ENCODE data around the gene ADGRA1.
"Not testable (repeated sequence)": the region's sequence is repeated elsewhere in the genome, so short reads cannot be mapped to it uniquely, and the experiment has no call there.

ADGRA1 gene, protein sequence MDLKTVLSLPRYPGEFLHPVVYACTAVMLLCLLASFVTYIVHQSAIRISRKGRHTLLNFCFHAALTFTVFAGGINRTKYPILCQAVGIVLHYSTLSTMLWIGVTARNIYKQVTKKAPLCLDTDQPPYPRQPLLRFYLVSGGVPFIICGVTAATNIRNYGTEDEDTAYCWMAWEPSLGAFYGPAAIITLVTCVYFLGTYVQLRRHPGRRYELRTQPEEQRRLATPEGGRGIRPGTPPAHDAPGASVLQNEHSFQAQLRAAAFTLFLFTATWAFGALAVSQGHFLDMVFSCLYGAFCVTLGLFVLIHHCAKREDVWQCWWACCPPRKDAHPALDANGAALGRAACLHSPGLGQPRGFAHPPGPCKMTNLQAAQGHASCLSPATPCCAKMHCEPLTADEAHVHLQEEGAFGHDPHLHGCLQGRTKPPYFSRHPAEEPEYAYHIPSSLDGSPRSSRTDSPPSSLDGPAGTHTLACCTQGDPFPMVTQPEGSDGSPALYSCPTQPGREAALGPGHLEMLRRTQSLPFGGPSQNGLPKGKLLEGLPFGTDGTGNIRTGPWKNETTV
- 0 to 0.07 reads per million in 2 donors for total RNA-seq

DNA sequence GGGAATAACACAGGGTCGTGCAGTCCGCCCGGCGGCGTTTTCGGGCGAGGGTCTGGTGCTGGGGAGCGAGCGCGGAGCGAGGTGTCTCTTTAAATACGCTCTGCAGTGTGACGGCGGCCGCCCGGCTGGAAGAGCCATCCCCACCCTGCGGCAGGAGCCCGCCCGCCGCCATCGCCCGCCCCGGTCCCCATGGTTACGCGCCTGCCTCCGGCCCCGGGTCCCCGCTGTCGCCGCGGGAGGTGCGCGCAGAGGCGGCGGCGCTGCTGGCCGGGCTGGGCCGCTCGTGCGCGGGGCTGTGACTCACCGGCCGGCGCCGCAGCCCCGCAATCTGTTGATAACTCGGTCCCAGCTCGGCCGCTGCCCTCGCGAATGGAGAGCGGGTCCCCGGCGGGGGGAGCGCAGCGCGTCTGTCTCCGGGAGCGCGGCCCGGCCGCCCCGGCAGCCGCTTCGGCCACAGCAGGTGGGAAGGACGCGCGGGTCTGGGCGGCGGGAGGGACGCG is at the start of gene ADGRA1:
TSS of gene ADGRA1 (plus strand) at position 246 of the 500 bp plus-strand sequence. CDS start 986 bp downstream, outside the sequence.
- DNase-seq, result no peak

DNA sequence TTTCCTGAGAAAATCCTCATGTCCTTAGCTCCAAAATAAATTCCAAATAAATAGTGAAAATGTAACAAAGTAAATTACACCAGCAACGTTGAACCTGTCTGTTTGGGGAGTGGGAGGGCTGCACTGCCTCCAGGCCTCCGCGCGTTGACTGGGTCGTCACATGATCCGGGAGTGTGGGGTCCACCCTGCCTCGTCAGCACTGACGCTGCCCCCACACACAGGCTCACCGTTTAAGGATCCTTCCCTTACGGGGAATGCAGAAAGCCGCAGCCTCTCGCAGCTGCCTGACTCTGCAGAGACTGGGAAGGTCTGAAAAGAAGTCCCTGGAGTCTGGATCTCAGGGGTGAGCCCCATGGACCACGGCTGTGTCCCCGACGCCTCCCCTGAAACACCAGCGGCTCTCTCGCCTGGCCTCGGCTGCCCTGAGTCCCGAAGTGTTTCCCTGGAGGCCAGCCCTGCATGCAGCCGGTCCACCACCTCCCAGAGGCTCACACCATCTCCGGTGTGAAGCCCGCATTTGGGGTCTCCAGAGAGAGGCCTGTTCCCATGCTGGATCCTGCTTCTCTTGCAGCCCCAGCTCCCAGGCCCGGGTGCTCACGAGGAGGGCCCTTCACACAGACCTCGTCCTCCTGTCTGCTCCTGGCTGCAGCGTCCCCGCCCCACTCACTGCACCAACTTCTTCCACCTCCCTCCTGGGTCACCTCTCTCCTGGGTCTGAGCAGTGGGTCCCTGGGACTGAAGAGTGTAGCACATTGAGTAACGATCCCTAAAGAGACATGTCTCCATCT is 49.5 kb upstream of the ADGRA1 start:
- no peak for DNase-seq

GRCh38 chr10:133039107-133039802 is 48.5 kb upstream of the ADGRA1 start:
- no peak for DNase-seq

DNA sequence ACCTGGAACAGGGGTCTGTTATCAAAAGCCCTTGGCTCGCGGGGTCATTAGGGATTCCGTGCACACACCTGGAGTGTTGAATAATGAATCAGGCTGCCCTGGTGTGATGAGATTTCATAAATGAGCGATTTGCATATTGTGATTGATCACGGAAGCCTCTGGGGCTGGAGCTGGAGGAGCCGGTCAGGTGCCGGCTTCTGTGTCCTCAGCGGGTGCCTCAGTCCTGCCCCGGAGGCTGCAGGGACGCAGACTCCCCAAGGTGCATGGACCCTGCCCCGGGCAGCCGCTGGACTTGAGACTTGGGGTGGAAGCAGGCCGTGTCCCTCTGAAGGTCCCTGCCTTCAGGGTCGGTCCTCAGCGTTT is 47.9 kb upstream of the ADGRA1 start:
- DNase-seq, result no peak

- no peak for DNase-seq
Observed at GRCh38 chr10:133040198-133040597, 47.5 kb upstream of the ADGRA1 start.

- no peak for DNase-seq
Observed at GRCh38 chr10:133041101-133041500, 46.6 kb upstream of the ADGRA1 start.

DNA sequence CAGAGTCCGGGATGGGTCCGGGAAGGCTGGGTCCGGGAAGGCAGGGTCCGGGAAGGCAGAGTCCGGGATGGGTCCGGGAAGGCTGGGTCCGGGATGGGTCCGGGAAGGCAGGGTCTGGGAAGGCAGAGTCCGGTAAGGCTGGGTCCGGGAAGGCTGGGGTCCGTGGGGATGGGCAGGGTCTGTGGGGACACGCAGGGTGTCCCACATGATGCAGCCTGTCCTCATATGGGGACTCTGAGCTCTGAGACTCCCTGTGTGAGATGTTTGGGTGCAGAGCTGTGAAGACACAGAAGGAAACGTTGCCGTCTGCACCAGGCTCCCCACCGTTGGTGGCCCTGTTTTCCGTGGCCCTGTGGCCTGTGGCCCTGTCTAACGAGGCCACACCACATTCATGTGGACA is 45.7 kb upstream of the ADGRA1 start:
- DNase-seq, result no peak

- no peak for DNase-seq
Observed at GRCh38 chr10:133042816-133043215, 44.9 kb upstream of the ADGRA1 start.

- DNase-seq, result no peak
Observed at GRCh38 chr10:133043541-133044225, 44.0 kb upstream of the ADGRA1 start.

DNA sequence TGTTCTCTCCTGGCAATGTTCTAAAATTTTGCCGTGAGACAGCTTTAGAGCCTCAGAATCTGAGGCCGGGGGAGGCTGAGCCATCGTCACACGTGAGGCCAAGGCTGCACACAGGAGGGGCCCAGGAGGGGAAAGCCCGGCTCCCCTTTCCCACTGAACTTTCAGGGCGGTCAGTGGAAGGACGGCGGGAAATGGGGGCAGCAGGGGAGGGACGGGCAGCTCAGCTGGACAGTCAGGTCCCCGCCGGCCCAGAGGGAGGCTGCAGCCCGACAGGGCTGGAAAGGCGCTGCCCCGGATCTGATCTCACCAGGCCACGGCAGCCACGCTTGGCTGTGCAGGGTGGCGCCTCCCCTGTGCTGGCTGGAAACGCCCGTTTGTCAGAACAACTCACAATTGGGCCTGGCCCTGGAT is 43.3 kb upstream of the ADGRA1 start:
- no peak for DNase-seq

DNA sequence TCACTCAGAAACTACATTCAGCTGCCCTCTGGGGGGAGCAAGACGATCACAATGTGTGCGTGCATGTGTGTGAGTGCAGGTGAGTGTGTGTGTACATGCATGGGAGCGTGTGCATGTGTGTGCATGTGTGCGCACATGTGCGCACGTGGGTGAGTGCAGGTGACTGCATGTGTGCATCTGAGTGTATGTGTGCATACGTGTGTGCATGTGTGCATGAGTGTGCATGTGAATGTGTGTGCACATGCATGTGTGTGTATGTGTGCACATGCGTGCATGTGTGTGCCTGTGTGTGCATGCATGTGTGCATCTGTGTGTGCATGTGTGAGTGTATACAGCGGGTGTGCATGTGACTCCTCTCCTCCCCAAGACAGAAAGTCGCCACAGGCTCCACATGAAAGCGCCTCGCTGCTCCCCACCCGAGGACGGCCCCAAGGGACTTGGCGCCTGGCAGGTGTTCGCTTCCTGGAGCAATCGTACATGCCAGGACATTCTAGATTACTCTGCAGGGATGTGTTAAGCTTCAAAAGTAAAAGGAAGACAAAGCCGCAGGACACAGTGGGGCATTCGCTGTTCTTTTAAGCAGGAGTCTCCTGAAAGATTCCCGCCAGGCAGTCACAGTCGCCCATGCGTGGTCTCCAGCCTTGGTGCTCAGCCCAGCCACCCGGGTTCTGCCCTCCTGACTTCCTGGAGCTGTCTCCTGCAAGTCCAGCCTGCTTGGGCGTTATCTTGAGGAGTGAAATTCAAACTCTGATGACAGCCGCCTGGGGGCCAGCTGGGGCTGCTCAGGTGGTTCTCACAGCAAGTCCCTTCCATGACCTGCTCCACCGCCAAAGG is 42.0 kb upstream of the ADGRA1 start:
- no peak for DNase-seq

GRCh38 chr10:133046390-133046765 is 41.3 kb upstream of the ADGRA1 start:
- no peak for DNase-seq

GRCh38 chr10:133047526-133048123 is 40.1 kb upstream of the ADGRA1 start:
- DNase-seq, result no peak

GRCh38 chr10:133048266-133048665 is 39.5 kb upstream of the ADGRA1 start:
- DNase-seq, result no peak

DNA sequence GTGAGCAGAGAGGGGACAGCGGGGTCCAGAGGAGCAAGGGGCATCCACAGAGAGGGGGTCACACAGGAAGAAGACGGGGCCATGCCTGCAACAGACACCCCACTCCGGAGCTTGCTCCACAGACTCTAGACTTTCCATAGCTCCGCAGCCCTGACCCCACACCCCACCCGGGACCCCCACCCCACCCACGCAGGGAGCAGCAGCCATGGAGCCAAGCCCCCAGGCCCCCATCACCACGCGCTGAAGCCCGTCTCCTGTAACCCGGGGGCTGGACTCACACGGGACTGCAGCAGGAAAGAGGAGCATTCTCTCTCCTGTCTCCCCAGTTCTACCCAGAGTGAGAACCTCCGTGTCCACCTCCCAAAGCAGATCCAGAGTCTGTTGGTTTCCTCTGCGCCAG is 38.8 kb upstream of the ADGRA1 start:
- no peak for DNase-seq

DNA sequence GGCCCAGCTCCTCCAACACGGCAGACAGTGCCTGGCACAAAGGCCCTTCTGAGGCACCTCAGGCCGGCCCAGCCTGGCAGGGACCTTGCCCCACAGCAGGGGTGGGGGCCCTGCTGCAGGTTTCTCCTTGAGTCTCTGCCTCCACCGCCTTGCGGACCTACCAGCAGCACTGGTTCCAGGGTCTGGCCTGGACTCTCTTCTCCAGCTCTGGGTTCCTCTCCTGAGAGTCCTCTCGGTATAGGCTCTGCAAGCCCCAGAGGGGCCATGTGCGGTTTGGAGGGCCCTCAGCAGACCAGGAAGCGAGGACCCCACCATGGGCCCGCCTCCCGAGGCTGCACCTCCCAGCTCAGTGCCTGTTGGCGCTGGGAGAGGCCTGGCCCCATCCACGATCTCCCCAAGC is 38.1 kb upstream of the ADGRA1 start:
- no peak for DNase-seq

DNA sequence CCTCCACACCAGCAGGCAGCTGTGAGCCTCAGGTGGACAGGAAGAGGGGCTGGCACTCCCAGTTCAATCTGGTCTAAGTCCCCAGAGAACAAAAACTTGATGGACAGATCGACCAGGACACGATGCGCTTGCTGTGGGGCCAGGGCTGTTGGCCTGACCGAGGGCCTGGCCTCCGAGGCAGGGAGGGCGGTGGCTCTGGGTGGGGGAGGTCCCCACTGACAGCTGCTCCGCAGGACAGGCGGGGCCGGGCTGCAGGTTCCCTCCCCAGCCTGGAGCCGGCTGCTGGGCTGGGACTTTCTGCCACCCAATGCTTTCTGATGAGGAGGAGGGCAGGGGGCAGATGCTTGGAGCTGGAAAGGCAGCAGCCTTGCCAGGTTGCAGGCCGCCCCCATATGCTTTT is 37.4 kb upstream of the ADGRA1 start:
- DNase-seq, result no peak

DNA sequence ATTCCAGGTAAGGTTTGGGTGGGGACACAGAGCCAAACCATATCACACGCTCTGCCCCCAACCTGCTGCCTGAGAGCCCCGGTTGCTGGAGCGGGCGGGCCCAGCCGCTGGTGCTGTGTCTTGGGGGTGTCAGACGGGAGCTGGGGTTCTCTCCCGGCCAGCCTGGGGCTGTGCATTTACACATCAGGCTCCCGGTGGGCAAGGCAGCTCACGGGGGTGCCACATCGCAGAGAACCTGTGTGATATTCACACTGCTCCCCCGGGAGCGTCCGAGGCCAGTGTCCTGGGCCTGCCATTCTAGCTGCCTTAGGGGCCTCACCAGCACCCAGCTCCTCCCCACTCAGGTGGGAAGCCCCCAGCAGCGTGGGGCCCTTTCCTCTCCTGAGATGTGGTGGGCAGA is 35.6 kb upstream of the ADGRA1 start:
- DNase-seq, result no peak

- DNase-seq, result not testable (repeated sequence)
Observed at GRCh38 chr10:133053527-133054133, 34.1 kb upstream of the ADGRA1 start.

DNA sequence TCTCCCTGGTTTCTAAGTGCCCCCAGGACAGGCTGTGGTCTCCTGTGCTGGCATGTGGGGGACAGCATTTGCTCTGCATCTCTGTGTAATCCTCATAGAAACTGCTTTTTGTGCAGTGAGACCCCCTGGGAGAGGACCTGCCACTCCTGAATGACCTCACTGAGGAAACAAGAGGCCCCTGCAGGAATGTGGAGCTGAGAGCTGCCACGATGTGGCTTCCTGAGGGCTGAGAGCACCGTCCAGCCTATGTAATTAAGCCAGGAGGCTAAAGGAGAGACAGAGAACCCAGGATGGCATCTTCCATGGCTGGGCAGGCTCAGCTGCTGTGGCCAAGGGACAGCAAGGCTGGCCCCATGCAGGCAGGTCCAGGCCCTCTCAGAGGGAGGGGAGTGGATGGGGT is 32.3 kb upstream of the ADGRA1 start:
- no peak for DNase-seq

- DNase-seq, result no peak
Observed at GRCh38 chr10:133056001-133056400, 31.7 kb upstream of the ADGRA1 start.

Data from T-helper 9 cell (primary cell).